Measurements from ENCODE around the gene POLR3H.

DNA sequence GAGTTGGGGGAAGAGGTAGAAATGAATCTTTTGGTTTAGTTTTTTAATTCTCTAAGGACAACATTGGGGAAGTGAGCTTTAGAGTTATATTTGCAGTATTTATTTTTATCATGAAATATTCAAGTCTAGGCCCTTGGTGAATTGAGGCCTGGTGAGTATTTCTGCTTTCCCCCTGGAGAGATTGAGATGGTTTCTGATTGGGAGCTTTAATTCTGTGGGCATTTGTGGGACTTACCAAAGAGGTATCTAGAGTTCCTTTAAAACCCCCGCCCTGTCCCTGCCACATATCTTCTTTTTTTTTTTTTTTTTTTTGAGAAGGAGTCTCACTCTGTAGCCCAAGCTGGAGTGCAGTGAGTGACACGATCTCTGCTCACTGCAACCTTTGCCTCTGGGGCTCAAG, 65.8 kb downstream of the POLR3H start:
- TF ChIP-seq ZNF692 (tag by site-specific recombination; IDR thresholded peaks at IDR 0.05), result no peak
- TF ChIP-seq CTCF (tag by site-specific recombination; IDR thresholded peaks at IDR 0.05), result no peak
- no peak for TF ChIP-seq ZNF510 (tag by site-specific recombination; IDR thresholded peaks at IDR 0.05; ENCODE audit: insufficient replicate concordance)
- TF ChIP-seq MYNN (tag by site-specific recombination; IDR thresholded peaks at IDR 0.05; ENCODE audit: borderline replicate concordance), result no peak
- no peak for TF ChIP-seq ZNF302 (tag by site-specific recombination; IDR thresholded peaks at IDR 0.05; ENCODE audit: low read depth)
- no peak for TF ChIP-seq ZNF513 (tag by site-specific recombination; IDR thresholded peaks at IDR 0.05)
- TF ChIP-seq ZNF549 (tag by site-specific recombination; IDR thresholded peaks at IDR 0.05), result no peak
- no peak for TF ChIP-seq OVOL3 (tag by site-specific recombination; IDR thresholded peaks at IDR 0.05)
- TF ChIP-seq ZFP3 (tag by site-specific recombination; IDR thresholded peaks at IDR 0.05; ENCODE audit: low read depth), result no peak
- no peak for TF ChIP-seq ZNF138 (tag by site-specific recombination; IDR thresholded peaks at IDR 0.05; ENCODE audit: borderline replicate concordance)
